ENCODE measurements around the gene YIF1B. TPM values are rescaled to one million over a fixed set of nuclear protein-coding genes. Genes with fewer than 3 reads are reported as not detected.

Gene YIF1B
- total and polyA plus RNA-seq, 4 donors: 34.1 to 74.1 (median 42.9) TPM

DNA sequence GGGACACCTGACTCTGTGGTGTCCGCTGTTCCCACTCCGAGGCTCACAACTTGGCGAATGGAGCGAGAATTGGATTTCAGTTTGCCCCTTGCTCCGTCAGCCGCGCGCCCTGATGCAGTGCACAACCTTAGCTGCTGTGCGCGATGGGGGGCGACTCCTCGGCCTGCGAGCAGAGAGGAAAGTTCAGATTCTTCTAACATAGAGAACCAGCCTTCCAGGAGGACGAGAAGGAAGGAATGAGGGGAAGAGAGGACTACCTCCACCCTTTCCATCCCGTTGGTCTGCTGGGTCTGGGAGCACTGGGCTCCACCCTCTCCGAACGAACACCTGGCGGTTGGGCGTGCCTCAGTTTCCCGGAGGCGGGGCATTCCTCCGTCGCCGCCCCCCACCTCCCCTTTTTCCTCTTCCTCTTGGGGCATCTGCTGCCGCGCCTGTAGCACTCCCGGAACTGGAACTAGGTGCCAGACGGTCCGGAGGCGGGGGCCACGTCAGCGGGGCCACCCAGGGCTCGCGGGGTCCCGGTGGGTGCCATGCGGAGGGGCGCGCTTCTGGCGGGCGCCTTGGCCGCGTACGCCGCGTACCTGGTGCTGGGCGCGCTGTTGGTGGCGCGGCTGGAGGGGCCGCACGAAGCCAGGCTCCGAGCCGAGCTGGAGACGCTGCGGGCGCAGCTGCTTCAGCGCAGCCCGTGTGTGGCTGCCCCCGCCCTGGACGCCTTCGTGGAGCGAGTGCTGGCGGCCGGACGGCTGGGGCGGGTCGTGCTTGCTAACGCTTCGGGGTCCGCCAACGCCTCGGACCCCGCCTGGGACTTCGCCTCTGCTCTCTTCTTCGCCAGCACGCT is 3.9 kb upstream of the YIF1B start, which contains the start of gene KCNK6:
Gene KCNK6 (plus strand): TSS at position 425 of the 838 bp plus-strand sequence. CDS start 106 bp downstream, at position 531.
- Histone ChIP-seq H3K9me3 (ENCODE audit: control insufficient read depth in 4 of 4, low read length in 3 of 4) (no peaks in the 10 kb centered on the region), H3K27me3 (ENCODE audit: control insufficient read depth in 4 of 4, insufficient read depth in 4 of 4, low read length in 3 of 4) (no peaks in the 10 kb centered on the region), H3K9ac (ENCODE audit: low read depth in 1 of 2, low read length in 2 of 2) (peak within 1 kb of the TSS in 1 of 2 donors; percentile 14), H3K4me3 (ENCODE audit: low read depth in 1 of 3, low read length in 3 of 3) (peak within 1 kb of the TSS in 2 of 3 donors; percentile 51 to 52), H3K36me3 (ENCODE audit: control insufficient read depth in 4 of 4, insufficient read depth in 3 of 4, low read depth in 1 of 4, low read length in 3 of 4) (no peaks in the 10 kb centered on the region), H3K4me1 (ENCODE audit: control insufficient read depth in 4 of 4, insufficient read depth in 4 of 4, low read length in 3 of 4) (peaks cover 0 to 19% (median 12%) of the 10 kb centered on the region in 4 donors), H3K27ac (ENCODE audit: low read depth in 1 of 2, low read length in 2 of 2) (peak within 1 kb of the TSS; percentile 72 to 82)
- WGBS: 5% methylated on average over 76 of the region's 76 CpGs
- TF ChIP-seq SP1 (IDR thresholded peaks at IDR 0.05) (no peak), TAF1 (conservative IDR thresholded peaks at IDR 0.05) (no peak), FOXA1 (IDR thresholded peaks at IDR 0.05) (no peak), EGR1 (IDR thresholded peaks at IDR 0.05; ENCODE audit: low read depth in 2 of 2) (no peak)
- DNase-seq (ENCODE audit: low spot score): no peak

DNA sequence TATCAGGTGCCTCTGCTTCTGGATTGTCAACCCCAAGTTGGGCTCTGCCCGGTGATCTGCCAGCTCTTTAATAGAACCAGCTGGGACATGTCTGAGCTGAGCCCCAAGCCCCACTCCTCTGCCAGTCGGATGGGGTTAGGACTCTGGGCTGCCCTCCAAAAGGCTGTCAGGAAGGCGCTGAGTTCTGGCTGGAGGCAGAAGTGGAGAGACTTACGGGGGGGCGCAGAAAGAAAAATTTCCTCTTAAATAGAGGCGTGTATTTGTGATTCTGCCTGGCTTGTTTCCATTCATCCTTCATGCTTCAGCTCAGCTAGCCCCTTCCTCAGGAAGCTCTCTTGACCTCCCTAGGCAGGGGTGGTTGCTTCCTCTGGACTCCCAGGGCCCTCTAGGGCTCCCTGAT is 2.9 kb upstream of the YIF1B start:
- no peaks in the 10 kb centered on the region for H3K9me3 ChIP-seq (ENCODE audit: control insufficient read depth in 4 of 4, low read length in 3 of 4)
- H3K4me1 ChIP-seq (ENCODE audit: control insufficient read depth in 4 of 4, insufficient read depth in 4 of 4, low read length in 3 of 4): peaks cover 0 to 20% (median 12%) of the 10 kb centered on the region in 4 donors
- no peak for DNase-seq (ENCODE audit: low spot score)
- H3K27ac ChIP-seq (ENCODE audit: low read depth in 1 of 2, low read length in 2 of 2): peak overlapping the region; percentile 72 to 82
- H3K4me3 ChIP-seq (ENCODE audit: low read depth in 1 of 3, low read length in 3 of 3): no peak overlapping the region
- TF ChIP-seq RAD21 (IDR thresholded peaks at IDR 0.05): no peak
- peak; percentile 65 for TF ChIP-seq NR2F2 (IDR thresholded peaks at IDR 0.05)
- TF ChIP-seq, protein P1, sequence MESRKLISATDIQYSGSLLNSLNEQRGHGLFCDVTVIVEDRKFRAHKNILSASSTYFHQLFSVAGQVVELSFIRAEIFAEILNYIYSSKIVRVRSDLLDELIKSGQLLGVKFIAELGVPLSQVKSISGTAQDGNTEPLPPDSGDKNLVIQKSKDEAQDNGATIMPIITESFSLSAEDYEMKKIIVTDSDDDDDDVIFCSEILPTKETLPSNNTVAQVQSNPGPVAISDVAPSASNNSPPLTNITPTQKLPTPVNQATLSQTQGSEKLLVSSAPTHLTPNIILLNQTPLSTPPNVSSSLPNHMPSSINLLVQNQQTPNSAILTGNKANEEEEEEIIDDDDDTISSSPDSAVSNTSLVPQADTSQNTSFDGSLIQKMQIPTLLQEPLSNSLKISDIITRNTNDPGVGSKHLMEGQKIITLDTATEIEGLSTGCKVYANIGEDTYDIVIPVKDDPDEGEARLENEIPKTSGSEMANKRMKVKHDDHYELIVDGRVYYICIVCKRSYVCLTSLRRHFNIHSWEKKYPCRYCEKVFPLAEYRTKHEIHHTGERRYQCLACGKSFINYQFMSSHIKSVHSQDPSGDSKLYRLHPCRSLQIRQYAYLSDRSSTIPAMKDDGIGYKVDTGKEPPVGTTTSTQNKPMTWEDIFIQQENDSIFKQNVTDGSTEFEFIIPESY (IDR thresholded peaks at IDR 0.05): no peak
- no peaks in the 10 kb centered on the region for H3K36me3 ChIP-seq (ENCODE audit: control insufficient read depth in 4 of 4, insufficient read depth in 3 of 4, low read depth in 1 of 4, low read length in 3 of 4)
- 68% methylated on average over 6 of the region's 6 CpGs for WGBS
- no peaks in the 10 kb centered on the region for H3K27me3 ChIP-seq (ENCODE audit: control insufficient read depth in 4 of 4, insufficient read depth in 4 of 4, low read length in 3 of 4)
- peak overlapping the region in 1 of 2 donors; percentile 14 for H3K9ac ChIP-seq (ENCODE audit: low read depth in 1 of 2, low read length in 2 of 2)

- peak; percentile 66 for DNase-seq (ENCODE audit: low spot score)
- H3K27ac ChIP-seq (ENCODE audit: low read depth in 1 of 2, low read length in 2 of 2): peak overlapping the region; percentile 66 to 83
- H3K36me3 ChIP-seq (ENCODE audit: control insufficient read depth in 4 of 4, insufficient read depth in 3 of 4, low read depth in 1 of 4, low read length in 3 of 4): no peaks in the 10 kb centered on the region
- H3K4me3 ChIP-seq (ENCODE audit: low read depth in 1 of 3, low read length in 3 of 3): no peak overlapping the region
- no peak overlapping the region for H3K9ac ChIP-seq (ENCODE audit: low read depth in 1 of 2, low read length in 2 of 2)
- no peaks in the 10 kb centered on the region for H3K9me3 ChIP-seq (ENCODE audit: control insufficient read depth in 4 of 4, low read length in 3 of 4)
- H3K27me3 ChIP-seq (ENCODE audit: control insufficient read depth in 4 of 4, insufficient read depth in 4 of 4, low read length in 3 of 4): no peaks in the 10 kb centered on the region
- WGBS: 57% methylated on average over 11 of the region's 11 CpGs
- H3K4me1 ChIP-seq (ENCODE audit: control insufficient read depth in 4 of 4, insufficient read depth in 4 of 4, low read length in 3 of 4): peaks cover 0 to 21% (median 12%) of the 10 kb centered on the region in 4 donors
- no peak for TF ChIP-seq REST (IDR thresholded peaks at IDR 0.05)
- TF ChIP-seq HNF4G (IDR thresholded peaks at IDR 0.05): no peak
- peak; percentile 83 for TF ChIP-seq NR2F2 (IDR thresholded peaks at IDR 0.05)
- TF ChIP-seq, protein P1 (IDR thresholded peaks at IDR 0.05): no peak
- TF ChIP-seq RXRA (IDR thresholded peaks at IDR 0.05): no peak
- no peak for TF ChIP-seq FOXA1 (IDR thresholded peaks at IDR 0.05)
- no peak for TF ChIP-seq CTCF (IDR thresholded peaks at IDR 0.05; ENCODE audit: low read depth, low read length, missing input control)
- no peak for TF ChIP-seq FOXA2 (IDR thresholded peaks at IDR 0.05)
- TF ChIP-seq ATF3 (IDR thresholded peaks at IDR 0.05): no peak
- TF ChIP-seq MAX (IDR thresholded peaks at IDR 0.05): peak; percentile 27
- TF ChIP-seq EGR1 (IDR thresholded peaks at IDR 0.05; ENCODE audit: low read depth in 2 of 2): peak in 1 of 2 donors; percentile 15
- TF ChIP-seq SP1 (IDR thresholded peaks at IDR 0.05): peak; percentile 15
- TF ChIP-seq YY1 (IDR thresholded peaks at IDR 0.05): no peak
- no peak for TF ChIP-seq JUND (IDR thresholded peaks at IDR 0.05)
- no peak for TF ChIP-seq RAD21 (IDR thresholded peaks at IDR 0.05)
Measured at GRCh38 chr19:38317104-38317612, 1.4 kb upstream of the YIF1B start.
